8988T (cell line): ENCODE results near the gene EZH1.
"Not testable (repeated sequence)": the region's sequence is repeated elsewhere in the genome, so short reads cannot be mapped to it uniquely, and the experiment has no call there.

Source experiments
- DNase-seq: peaks from one replicate; pipeline ENCODE4 v3.0.0; 2011

The EZH1 gene

DNA sequence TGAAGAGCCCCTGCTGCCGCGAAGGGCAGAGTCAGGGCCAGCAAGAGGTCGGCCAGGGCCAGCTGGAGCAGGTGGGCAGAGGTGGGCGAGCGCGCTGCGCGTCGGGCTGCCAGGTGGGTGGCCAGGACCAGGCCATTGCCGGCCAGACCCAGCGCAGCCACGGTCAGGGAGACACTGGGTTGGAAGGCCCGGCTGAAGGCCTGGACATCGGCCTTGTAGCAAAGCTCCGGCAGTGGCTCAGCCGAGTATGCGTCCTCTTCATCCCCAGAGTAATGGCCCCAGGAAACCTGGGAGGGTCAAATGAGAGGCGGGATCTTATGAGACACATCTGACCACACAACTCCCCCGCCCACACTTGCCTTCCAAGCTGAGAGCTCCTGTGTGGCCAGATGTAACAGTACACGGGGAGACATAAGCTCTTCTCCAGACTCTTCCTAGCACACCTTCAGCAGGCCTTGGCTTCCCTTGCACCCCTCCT lies 64.5 kb downstream of the EZH1 start:
- no peak for DNase-seq

DNA sequence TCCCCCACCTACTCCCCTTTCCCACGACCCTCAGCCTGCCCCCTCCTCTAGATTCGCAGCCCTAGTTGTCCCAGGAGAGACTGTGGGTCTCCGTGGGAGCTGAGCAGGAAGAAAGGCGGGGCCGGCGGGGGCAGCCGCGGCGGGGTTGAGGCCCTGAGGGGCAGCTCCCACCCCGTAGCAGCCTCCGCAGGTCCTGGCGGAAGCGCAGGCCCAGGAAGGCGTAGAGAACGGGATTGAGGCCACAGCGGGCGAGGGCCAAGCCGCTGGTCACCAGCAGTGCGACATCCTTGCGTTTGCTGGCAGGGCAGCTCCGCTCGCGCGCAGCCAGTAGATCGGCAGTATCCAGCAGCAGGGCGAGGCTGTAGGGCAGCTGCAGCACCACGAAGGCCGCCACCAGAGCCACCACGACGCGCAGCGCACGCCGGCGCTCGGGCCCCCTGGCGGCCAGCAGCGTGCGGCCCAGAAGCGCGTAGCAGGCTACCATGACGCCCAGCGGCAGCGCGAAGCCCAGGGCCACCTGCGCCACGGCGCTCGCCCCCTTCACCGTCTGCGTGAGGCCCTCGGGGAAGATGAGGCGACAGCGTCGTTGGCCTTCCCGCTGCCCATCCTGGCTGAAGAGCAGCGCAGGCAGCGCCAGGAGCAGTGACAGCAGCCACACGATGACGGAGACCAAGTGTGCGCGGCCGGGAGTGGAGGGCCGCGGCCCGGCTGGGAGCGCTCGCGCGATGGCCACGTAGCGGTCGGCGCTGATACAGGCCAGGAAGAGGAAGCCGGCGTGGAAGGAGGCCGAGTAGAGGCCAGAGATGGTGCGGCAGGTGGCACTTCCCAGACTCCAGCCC lies 65.1 kb downstream of the EZH1 start:
- DNase-seq = peak; percentile 90

DNA sequence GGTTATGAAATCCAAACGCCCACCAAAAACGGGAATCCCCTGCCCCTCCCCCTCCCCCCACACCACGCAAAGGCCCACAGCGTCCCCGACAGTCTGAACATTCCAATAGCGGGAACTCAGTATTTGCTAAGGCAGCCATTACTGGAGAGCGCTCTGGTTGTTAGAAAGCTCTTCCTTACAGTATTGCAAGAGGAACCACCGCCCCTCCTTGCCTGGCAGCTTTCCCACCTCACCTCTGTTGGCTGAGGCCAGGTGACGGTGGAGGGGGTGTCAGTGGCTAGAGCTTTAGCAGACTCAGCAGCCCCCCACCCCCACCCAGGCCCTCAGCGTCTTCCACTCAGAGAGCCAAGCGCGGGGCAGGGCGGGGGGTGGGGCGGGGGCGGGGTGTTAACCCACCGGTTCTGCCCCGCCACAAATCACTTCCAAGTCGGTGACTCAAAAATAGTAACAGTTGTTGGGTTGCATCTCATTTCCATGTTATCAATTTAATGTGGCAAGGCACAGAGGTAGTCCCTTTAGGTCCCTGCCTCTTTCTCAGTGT lies 65.8 kb downstream of the EZH1 start:
- DNase-seq = no peak

DNA sequence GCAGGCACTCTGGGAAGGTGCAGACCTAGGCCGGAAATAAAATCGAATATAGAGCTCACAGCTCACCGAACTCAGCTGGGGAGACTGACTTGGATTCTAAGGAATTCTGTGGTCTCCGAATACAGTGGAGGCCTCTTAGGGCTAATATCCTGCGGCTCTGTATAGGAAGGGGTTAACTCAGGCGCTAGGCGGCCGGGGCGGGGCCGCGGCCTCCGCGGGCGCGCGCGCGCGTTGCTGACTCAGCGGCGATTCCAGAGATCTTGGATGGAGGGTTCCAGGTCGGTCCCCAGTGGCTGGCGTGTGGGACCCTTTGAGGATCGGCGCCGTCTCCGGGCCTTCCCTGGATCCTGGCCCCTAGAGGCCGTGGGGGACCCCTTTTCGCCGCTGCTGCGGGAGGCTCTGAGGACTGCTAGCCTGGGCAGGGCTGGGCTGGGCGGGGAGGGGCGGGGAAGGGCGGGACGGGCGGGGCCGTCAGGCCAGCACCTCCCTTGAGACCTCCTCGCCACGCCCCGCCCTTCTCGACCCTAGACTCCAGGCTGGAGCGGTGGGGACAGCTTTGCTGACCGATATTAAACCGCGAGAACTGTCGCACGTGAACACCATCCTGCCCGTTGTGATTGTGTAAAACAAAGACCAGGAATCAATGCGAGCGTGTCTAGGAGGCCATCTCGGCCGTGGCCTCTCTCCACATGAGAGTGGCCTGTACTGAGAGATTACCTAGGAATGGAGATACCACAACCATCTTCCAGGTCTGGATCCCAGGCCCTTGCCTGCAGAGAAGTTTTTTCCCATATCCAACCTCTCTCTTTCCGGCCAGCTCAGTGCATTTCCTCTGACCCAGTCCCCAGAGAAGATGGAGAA lies 66.7 kb downstream of the EZH1 start:
- peak; percentile 91 for DNase-seq

- peak; percentile 97 for DNase-seq
Measured at GRCh38 chr17:42677012-42677857, 67.6 kb downstream of the EZH1 start.

DNA sequence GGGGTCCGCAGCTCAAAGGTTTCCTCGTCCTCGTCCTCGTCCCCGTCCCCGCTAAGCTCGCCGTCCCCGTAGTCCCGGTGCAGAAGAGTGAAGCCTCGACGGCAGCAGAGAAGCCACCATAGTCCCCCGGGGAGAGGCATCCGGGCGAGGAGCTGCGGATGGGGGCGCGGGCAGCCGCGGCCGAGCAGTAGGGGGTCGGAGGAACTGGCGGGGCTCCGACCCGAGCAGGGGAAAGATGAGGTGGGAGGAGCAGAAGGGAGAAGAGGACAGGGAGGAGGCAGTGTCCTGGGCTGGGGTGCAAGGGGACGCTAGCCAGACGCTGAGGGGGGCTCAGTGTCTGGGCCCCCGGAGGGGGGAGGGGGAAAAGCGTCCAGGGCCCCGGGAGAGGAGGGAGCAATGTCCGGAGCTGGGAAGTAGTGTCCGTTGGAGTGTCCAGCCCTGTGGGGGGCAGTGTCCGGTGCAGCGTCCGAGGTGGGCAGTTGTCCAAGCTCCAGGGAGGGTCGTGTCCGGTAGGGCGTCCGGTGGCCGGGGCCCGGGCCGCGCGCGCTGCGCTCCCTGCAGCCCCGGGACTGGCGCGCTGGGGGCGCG lies 68.3 kb downstream of the EZH1 start, which contains the start of gene PLEKHH3:
Gene PLEKHH3, minus strand, starts transcription at position 571 of the 588 bp plus-strand sequence. Its CDS starts 431 bp downstream, at position 140.
- no peak for DNase-seq

DNA sequence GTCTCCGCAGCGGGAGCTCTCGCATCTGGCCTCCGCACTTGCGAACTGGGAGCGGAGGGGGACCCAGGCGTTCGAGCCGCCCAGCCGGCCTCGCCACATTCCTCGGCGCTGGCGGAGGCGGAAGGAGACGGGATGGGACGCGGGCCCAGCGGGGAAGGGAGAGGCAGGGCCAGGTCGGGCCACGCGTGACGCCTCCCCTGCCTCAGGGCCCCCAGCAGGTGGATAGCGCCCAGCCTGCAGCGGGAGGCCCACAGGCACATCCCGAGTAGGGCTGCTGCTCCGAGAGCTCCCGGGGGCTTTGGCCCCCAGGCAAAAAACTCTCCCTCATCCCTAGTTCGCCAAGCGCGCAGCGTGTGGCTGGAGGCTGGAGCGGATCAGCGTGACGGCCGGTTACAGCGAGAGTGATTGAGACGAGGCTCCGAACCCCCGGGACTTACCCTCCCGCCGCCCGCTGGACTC lies 68.8 kb downstream of the EZH1 start:
- DNase-seq = no peak

- no peak for DNase-seq
Measured at GRCh38 chr17:42675348-42675964, 69.4 kb downstream of the EZH1 start.

GRCh38 chr17:42674755-42675347 lies 70.0 kb downstream of the EZH1 start:
- no peak for DNase-seq

- peak; percentile 99 for DNase-seq
Measured at GRCh38 chr17:42673885-42674754, 70.7 kb downstream of the EZH1 start.

DNA sequence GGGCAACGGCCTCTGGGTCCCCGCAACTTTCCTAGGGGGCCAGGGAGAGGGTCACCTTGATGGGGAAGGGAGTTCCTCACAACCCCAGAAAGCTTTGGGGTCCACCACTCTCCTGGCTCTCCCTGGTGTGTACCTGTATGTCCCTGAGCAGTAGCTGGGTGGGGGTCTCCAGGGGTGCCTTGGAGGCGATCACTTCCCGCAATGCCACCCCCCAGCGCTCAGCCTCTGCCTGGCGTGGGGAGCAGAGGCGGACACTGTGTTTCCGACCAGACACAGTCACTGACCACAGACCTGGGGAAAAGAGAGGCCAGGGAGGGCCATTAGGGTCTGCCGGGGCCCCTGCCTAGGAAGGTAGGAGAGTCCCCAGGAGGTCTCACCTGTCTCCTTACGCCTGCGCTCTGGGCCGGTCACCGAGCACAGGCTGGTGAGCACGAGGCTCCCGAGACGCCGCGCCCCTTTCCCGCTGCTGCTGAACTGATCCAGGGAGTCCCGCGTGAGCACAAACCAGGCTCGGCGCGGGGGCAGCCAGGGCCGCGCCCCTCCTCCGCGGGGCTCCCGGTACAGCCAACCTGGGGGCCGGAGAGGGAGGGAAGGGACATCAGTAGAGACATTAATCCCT lies 71.5 kb downstream of the EZH1 start:
- no peak for DNase-seq

GRCh38 chr17:42672038-42672437 lies 72.8 kb downstream of the EZH1 start:
- DNase-seq = no peak

GRCh38 chr17:42670789-42671657 lies 73.8 kb downstream of the EZH1 start:
- DNase-seq = no peak

DNA sequence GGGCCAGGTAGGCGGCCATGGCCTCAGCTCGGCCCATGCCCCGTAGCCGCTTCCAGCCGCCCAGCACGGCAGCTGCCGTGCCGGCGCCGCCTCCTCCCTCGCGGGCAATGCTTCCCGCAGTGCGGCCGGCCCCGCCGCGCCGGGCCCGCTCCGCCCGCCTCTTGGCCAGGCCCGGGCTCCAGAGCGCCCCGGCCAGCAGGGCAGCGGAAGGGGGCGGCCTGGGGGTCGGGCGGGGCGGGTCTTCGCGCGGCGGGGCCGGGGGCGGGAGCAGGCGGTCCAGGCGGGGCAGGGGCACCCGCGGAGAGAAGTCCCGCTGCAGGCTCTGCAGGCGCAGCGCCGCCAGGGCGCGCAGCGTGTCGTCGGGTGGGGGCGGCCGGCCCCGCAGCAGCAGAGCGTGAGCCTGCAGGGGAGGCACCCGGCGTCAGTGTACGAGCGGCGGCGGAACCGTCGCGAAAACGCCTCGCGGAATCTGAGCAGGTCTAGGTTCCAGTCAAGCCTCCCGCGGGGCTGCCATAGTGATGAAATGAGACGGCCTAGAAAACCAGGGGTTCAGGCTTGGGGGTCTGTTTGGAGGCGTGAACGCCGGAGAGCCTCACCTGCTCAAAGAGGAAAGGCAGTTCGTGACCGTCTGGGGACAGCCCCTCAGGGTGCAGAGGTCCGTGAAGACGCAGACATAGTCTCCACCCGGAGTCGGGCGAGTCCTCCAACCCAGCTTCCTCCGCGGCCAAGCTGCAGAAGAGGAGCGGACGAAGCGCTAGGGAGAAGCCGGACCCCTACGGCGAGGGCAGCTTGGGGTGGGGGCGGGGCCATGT lies 74.7 kb downstream of the EZH1 start:
- DNase-seq = no peak

GRCh38 chr17:42669705-42669976 lies 75.2 kb downstream of the EZH1 start:
- no peak for DNase-seq

- DNase-seq = no peak
Measured at GRCh38 chr17:42667088-42667951, 77.5 kb downstream of the EZH1 start.

GRCh38 chr17:42666126-42666525 lies 78.7 kb downstream of the EZH1 start:
- not testable (repeated sequence) for DNase-seq
